Mesendoderm (in vitro differentiated cells): ENCODE results near the gene MBLAC2. TPM values are rescaled to one million over a fixed set of nuclear protein-coding genes. Genes with fewer than 3 reads are reported as not detected.
A peak's percentile ranks its signal among the peaks of the same experiment; 100 is the strongest.

Experiments used
- DNase-seq: peaks from one replicate; pipeline ENCODE4 v3.0.0; 2013
- H2AK5ac ChIP-seq: 2 replicates; pipeline ENCODE4 v1.6.1; 2013; ENCODE audit warnings: low read length, inconsistent platforms
- H2BK120ac ChIP-seq: 2 replicates; pipeline ENCODE4 v1.6.1; 2013; ENCODE audit warnings: low read depth, mild to moderate bottlenecking, low read length, moderate library complexity, mixed read lengths
- H2BK15ac ChIP-seq: replicated peaks from 2 replicates; pipeline ENCODE4 v1.6.1; 2013; ENCODE audit warnings: low read depth, mild to moderate bottlenecking, moderate library complexity
- H2BK5ac ChIP-seq: 2 replicates; pipeline ENCODE4 v1.6.1; 2013; ENCODE audit warnings: low read length, inconsistent platforms
- H3K18ac ChIP-seq: 2 replicates; pipeline ENCODE4 v1.6.1; 2013; ENCODE audit warnings: mild to moderate bottlenecking, low read length, mixed read lengths
- H3K23ac ChIP-seq: one replicate; pipeline ENCODE4 v1.6.1; 2013; ENCODE audit warnings: low read length
- H3K27ac ChIP-seq: 2 replicates; pipeline ENCODE4 v1.5.1; 2013; ENCODE audit warnings: low read depth, mild to moderate bottlenecking, inconsistent platforms, low read length, moderate library complexity
- H3K27me3 ChIP-seq: 2 replicates; pipeline ENCODE4 v1.6.1; 2013; ENCODE audit warnings: low read length, control low read depth, mild to moderate bottlenecking, inconsistent platforms; ENCODE audit not compliant: insufficient read depth, poor library complexity
- H3K36me3 ChIP-seq: 2 replicates; pipeline ENCODE4 v1.6.1; 2013; ENCODE audit warnings: low read length, inconsistent platforms; ENCODE audit not compliant: control insufficient read depth, insufficient read depth
- H3K4ac ChIP-seq: one replicate; pipeline ENCODE4 v1.6.1; 2013; ENCODE audit warnings: low read depth, mild to moderate bottlenecking, low read length, moderate library complexity
- H3K4me1 ChIP-seq: 2 replicates; pipeline ENCODE4 v1.6.1; 2013; ENCODE audit warnings: low read depth, low read length, inconsistent platforms; ENCODE audit not compliant: control insufficient read depth
- H3K4me2 ChIP-seq: 2 replicates; pipeline ENCODE4 v1.6.1; 2013; ENCODE audit warnings: low read length
- H3K4me3 ChIP-seq: 2 replicates; pipeline ENCODE4 v1.5.1; 2013; ENCODE audit warnings: mild to moderate bottlenecking, low read length
- H3K56ac ChIP-seq: one replicate; pipeline ENCODE4 v1.6.1; 2013; ENCODE audit warnings: low read length
- H3K79me1 ChIP-seq: 2 replicates; pipeline ENCODE4 v1.6.1; 2013; ENCODE audit warnings: low read length, inconsistent platforms
- H3K79me2 ChIP-seq: 2 replicates; pipeline ENCODE4 v1.6.1; 2013; ENCODE audit warnings: mild to moderate bottlenecking, low read length; ENCODE audit not compliant: control insufficient read depth, insufficient read depth
- H3K9ac ChIP-seq: 2 replicates; pipeline ENCODE4 v1.6.1; 2013; ENCODE audit warnings: low read length, inconsistent platforms
- H4K5ac ChIP-seq: one replicate; pipeline ENCODE4 v1.6.1; 2013; ENCODE audit warnings: low read length
- H4K8ac ChIP-seq: one replicate; pipeline ENCODE4 v1.6.1; 2013; ENCODE audit warnings: low read depth, mild to moderate bottlenecking, control low read depth, low read length, moderate library complexity
- WGBS: extraction: QIAGEN DNeasy Blood & Tissue Kit; methylation state at CpG from one replicate; pipeline ENCODE4 v1.1.7; 2013; ENCODE audit warnings: low lambda C conversion rate, missing lambda C conversion rate; ENCODE audit not compliant: insufficient coverage; ENCODE audit errors: extremely low coverage; 5-methylcytosine and 5-hydroxymethylcytosine counted together
- polyA plus RNA-seq, 2 experiments: library from polyadenylated mRNA; stranded (reverse); fragments of 200-250 nt; gene quantifications; one replicate each; pipeline ENCODE4 v1.2.3, GENCODE V29; 2013

MBLAC2 gene
- polyA plus RNA-seq (2013, experiment 1 of 2): 3.5 TPM
- polyA plus RNA-seq (2013, experiment 2 of 2): 3.6 TPM

DNA sequence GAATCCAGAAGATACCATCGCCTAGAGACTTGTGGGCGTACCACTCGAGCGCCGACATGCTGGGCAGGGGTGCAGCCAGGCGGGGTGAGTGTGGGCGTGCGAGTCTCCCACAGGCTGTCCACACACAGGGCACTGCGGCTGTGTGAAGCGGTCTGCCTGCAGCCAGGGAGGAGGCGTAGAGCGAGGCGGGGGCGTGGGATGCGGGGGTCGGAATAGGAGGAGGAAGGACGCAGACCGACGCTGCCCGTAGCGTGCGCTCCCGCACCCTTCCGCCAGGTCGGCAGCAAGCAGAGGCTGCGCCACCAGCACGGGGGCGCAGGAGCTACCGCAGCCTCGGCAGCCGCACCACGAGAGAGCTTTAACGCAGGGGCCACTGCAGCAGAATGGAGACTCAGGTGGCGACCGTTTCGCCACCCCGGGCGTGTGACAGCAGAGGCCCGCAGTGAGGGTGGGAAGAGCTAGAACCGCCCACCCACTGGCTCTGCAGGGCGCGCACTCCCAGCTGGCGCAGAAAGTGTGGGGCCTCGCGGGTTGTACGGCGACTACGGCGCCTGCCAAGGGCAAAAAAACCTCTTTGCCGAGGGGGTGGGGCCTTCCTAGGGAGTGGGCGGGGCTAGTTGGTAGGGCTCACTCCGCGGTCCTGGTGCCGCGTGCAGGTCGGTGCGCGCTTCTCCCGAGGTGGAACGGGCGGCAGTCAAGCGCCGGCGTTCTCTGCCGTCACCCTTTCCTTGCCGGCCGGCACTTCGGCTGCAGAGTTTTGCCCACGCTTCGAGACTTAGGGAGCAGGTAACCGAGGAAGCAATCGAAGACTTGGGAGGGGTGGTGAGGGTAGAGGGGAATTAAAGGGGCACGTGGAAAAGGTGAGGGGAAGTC, at the start of gene MBLAC2, which contains the start of gene POLR3G:
MBLAC2 (minus strand) TSS at position 537 of the 873 bp plus-strand sequence; CDS start at position 58, 479 bp downstream.
POLR3G (plus strand) TSS at position 630 of the 873 bp plus-strand sequence. CDS start 10,704 bp downstream, outside the sequence.
- H3K36me3 ChIP-seq: no peaks in the 10 kb centered on the region
- H3K27ac ChIP-seq: peak within 1 kb of the TSS; percentile 10

DNA sequence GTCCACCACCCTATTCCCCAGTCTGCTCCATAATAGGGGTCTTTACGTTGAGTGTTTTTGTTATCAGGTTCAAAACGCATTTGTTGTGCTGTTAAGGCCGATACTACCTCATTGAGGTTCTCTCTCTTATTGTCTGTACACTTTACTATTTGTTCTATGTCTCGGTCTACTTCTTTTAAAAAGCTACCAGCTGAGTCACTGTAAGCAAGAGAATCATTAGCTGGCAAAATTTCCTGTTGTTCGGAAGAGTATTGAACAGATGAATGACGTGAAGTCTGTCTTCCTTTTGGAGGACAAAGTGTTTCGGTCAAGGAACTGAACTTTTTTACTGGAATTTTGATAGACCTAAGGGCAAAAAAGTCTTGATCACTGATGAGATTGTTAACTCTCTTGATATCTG, 44.5 kb upstream of the MBLAC2 start:
- no peaks in the 10 kb centered on the region for H3K36me3 ChIP-seq
- no peak overlapping the region for H4K8ac ChIP-seq

More for the DNA sequence above, at the start of gene MBLAC2, which contains the start of gene POLR3G:
- Histone ChIP-seq H3K4me3 (peak within 1 kb of the TSS; percentile 80), H2AK5ac (no peak within 1 kb of the TSS), H2BK120ac (no peak within 1 kb of the TSS), H3K4me2 (peak within 1 kb of the TSS; percentile 98), H3K79me2 (peaks cover 5% of the 10 kb centered on the region), H3K4ac (no peak within 1 kb of the TSS), H3K4me1 (peaks cover 12% of the 10 kb centered on the region), H3K18ac (no peak within 1 kb of the TSS), H2BK15ac (no peak within 1 kb of the TSS), H3K9ac (peak within 1 kb of the TSS; percentile 89), H3K23ac (peak within 1 kb of the TSS; percentile 83), H4K8ac (no peak within 1 kb of the TSS), H3K27me3 (no peaks in the 10 kb centered on the region), H3K79me1 (no peaks in the 10 kb centered on the region), H3K56ac (peak within 1 kb of the TSS; percentile 97), H4K5ac (no peak within 1 kb of the TSS), H2BK5ac (peak within 1 kb of the TSS; percentile 29)
- peak; percentile 95 for DNase-seq
- WGBS: no CpG with 5 or more reads among the region's 73 CpGs

DNA sequence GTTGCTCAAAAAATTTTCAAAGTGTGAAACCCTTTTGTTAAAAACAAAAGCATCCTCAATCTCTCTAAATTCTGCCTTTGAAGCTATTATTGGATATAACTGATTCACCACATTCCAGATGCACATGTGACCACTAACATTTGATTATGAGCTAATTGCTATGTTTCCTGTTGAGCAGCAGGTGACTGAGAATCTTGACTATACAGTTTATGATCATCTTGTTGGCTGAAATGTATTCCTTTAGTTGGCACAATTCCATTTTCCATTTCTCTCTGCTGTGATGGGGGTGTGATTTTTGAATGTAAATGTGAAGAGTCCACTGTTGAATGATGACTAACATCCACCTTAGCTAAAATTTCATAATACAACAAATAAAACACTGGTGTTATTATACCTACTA, 44.1 kb upstream of the MBLAC2 start:
- Histone ChIP-seq H3K27ac (no peak overlapping the region), H4K5ac (no peak overlapping the region), H3K27me3 (no peaks in the 10 kb centered on the region), H3K4me2 (no peak overlapping the region), H3K4me1 (no peaks in the 10 kb centered on the region), H2BK15ac (no peak overlapping the region), H2AK5ac (no peak overlapping the region), H3K4ac (no peak overlapping the region), H3K4me3 (no peak overlapping the region), H3K79me2 (no peaks in the 10 kb centered on the region), H2BK5ac (no peak overlapping the region), H3K56ac (no peak overlapping the region), H3K36me3 (no peaks in the 10 kb centered on the region), H3K9ac (no peak overlapping the region), H2BK120ac (no peak overlapping the region), H3K18ac (no peak overlapping the region), H3K23ac (no peak overlapping the region), H3K79me1 (no peaks in the 10 kb centered on the region), H4K8ac (no peak overlapping the region)
- no peak for DNase-seq

More for the DNA sequence above, 44.5 kb upstream of the MBLAC2 start:
- Histone ChIP-seq H3K9ac (no peak overlapping the region), H3K79me2 (no peaks in the 10 kb centered on the region), H3K79me1 (no peaks in the 10 kb centered on the region), H3K56ac (no peak overlapping the region), H4K5ac (no peak overlapping the region), H3K4me3 (no peak overlapping the region), H3K4me1 (no peaks in the 10 kb centered on the region), H3K27me3 (no peaks in the 10 kb centered on the region), H2BK5ac (no peak overlapping the region), H2BK120ac (no peak overlapping the region), H2BK15ac (no peak overlapping the region), H3K4ac (no peak overlapping the region), H3K4me2 (no peak overlapping the region), H2AK5ac (no peak overlapping the region), H3K18ac (no peak overlapping the region), H3K23ac (no peak overlapping the region), H3K27ac (no peak overlapping the region)
- DNase-seq: no peak
- WGBS: no CpG with 5 or more reads among the region's 7 CpGs

DNA sequence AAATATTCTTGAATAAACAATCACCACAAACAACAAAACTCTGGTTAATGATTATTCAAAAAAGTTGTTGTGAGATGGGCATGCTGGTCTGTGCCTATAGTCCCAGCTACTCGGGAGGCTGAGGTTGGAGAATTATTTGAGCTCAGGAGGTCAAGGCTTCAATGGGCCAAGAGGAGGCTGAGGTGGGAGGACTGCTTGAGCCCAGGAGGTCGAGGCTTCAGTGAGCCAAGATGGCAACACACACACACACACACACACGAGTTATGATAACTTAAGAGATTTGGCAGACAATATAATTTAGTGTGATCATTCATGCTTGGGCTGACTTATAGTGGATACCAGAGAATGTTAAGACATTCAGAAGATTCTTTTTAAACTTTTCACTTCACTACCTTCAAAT, 39.9 kb upstream of the MBLAC2 start:
- H3K79me1 ChIP-seq: no peaks in the 10 kb centered on the region
- H3K18ac ChIP-seq: no peak overlapping the region
- no peak for DNase-seq
- H2BK5ac ChIP-seq: no peak overlapping the region
- no peak overlapping the region for H3K27ac ChIP-seq
- H4K5ac ChIP-seq: no peak overlapping the region
- no peak overlapping the region for H4K8ac ChIP-seq
- H2BK15ac ChIP-seq: no peak overlapping the region
- no peaks in the 10 kb centered on the region for H3K27me3 ChIP-seq
- no peak overlapping the region for H3K4ac ChIP-seq
- no peak overlapping the region for H2AK5ac ChIP-seq
- no peak overlapping the region for H2BK120ac ChIP-seq
- H3K36me3 ChIP-seq: no peaks in the 10 kb centered on the region
- no peak overlapping the region for H3K9ac ChIP-seq
- no peaks in the 10 kb centered on the region for H3K4me1 ChIP-seq
- H3K4me3 ChIP-seq: no peak overlapping the region
- H3K79me2 ChIP-seq: no peaks in the 10 kb centered on the region
- H3K56ac ChIP-seq: no peak overlapping the region
- H3K23ac ChIP-seq: no peak overlapping the region
- H3K4me2 ChIP-seq: no peak overlapping the region
- WGBS: no CpG with 5 or more reads among the region's 3 CpGs

DNA sequence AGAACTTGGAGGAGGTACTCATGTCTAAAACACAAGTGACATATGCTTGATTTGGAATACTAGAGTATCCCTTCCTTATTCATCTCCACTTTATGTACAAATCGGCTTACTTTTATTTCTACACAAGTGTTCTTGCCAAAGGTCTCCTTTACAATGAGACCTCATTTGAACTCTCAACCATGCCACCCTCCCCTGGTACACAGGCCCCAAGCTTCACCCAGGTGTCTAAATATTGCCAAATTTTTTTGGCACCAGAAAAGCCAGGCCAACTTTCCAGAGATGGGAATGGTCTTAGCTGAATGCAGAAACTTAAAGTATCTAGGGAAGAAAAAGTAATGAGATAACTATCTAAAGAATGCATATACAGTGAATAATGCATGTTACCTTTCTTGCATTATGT, 35.9 kb upstream of the MBLAC2 start:
- H3K23ac ChIP-seq: no peak overlapping the region
- no peak overlapping the region for H3K27ac ChIP-seq

More for the DNA sequence above, 35.9 kb upstream of the MBLAC2 start:
- H3K27me3 ChIP-seq: no peaks in the 10 kb centered on the region
- no peak overlapping the region for H2BK120ac ChIP-seq
- H4K8ac ChIP-seq: no peak overlapping the region
- H3K18ac ChIP-seq: no peak overlapping the region
- no peak overlapping the region for H2BK5ac ChIP-seq
- no peaks in the 10 kb centered on the region for H3K79me1 ChIP-seq
- no peak overlapping the region for H2AK5ac ChIP-seq
- no peak overlapping the region for H3K4me2 ChIP-seq
- no peaks in the 10 kb centered on the region for H3K79me2 ChIP-seq
- WGBS: no CpG with 5 or more reads among the region's 1 CpG
- H3K4me3 ChIP-seq: no peak overlapping the region
- no peak overlapping the region for H2BK15ac ChIP-seq
- H3K9ac ChIP-seq: no peak overlapping the region
- H3K4ac ChIP-seq: no peak overlapping the region
- H3K4me1 ChIP-seq: no peaks in the 10 kb centered on the region
- H4K5ac ChIP-seq: no peak overlapping the region
- no peaks in the 10 kb centered on the region for H3K36me3 ChIP-seq
- no peak overlapping the region for H3K56ac ChIP-seq
- DNase-seq: no peak
